Fibroblast of lung (primary cell): ENCODE data around the gene NR4A1.

Source experiments
- CTCF ChIP-seq, 2 donors: IDR thresholded peaks in 1 of 2; conservative IDR thresholded peaks in 1 of 2; 1 replicate in 1 of 2; 2 replicates in 1 of 2; pipeline ENCODE4 v1.5.1; 2011 to 2012; ENCODE audit warnings: low read length in 2 of 2, control low read depth in 1 of 2, inconsistent platforms in 1 of 2, low read depth in 1 of 2, mild to moderate bottlenecking in 1 of 2
- EZH2 ChIP-seq: IDR thresholded peaks from 2 replicates; pipeline ENCODE4 v1.5.1; 2012; ENCODE audit warnings: low read length, control low read depth, mild to moderate bottlenecking; ENCODE audit errors: missing control alignments

DNA sequence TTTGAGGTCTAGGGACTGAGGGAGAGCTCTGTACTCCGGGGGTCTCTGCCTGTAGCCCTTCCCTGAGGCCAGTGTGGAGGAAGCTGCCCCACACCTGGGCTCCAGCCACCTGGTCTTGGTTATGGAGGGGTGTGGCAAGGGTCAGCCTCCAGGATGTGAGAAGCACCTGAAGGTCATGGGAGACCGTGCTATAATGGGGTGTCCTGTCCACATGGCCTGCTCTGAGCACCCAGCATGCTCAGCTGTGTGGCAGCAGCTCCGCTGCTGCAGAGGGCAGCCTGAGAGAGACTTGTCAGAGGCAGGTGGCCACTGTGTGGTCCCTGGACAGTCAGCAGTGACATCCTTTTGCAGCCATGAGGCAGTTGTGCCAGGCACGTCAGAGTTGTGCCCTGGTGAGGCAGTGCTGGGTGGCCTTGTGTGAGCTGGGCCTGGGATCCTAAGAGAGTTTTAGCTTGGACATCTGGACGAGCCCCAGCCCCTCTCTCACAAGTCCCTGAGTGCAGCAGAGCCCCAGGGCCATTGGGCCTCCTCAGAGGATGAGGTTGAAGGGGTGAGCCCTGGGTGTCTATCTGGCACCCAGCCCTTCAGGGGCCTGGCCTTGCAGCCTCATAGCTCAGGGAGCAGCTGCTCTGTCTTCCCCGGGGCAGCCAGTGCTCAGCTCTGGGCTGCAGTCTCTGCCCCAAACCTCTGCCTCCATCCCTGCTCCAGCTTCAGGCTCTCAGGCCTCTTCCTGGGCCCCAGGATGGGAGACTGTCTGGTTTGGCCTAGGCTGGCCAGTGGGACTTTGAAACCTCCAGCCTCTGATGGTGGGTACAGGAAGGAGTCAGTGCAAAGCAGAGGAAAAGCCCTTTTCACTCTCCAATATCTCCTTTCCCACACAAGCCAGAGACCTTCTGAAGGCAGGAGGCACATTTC, 11.2 kb downstream of the NR4A1 start:
- TF ChIP-seq EZH2 (no peak), CTCF (conservative IDR thresholded peaks at IDR 0.05 in 1 of 2, IDR thresholded peaks at IDR 0.05 in 1 of 2; ENCODE audit: low read depth in 1 of 2, low read length in 2 of 2) (no peak)
